ENCODE measurements around the gene PHLDB1. TPM values are rescaled to one million over a fixed set of nuclear protein-coding genes. Genes with fewer than 3 reads are reported as not detected.
"Not testable (repeated sequence)": the region's sequence is repeated elsewhere in the genome, so short reads cannot be mapped to it uniquely, and the experiment has no call there.

The PHLDB1 gene
- total RNA-seq, 1 donor from 2014 or later: 35.7 TPM

DNA sequence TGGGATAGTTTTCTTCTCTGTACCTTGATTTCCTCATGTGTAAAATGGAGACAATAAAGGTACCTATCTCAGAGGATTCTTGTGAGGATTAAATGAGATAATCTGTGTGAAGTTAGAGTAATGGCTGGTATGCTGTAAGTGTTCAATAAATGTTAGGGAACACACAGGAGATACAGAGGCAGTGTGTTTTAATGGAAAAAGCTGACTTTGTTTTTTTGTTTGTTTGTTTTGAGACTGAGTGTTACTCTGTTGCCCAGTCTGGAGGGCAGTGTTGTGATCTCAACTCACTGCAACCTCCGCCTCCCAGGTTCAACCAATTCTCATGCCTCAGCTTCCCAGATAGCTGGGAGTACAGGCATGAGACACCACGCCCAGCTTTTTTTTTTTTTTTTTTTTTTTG lies 37.7 kb upstream of the PHLDB1 start:
- Mint-ChIP-seq H3K27me3 (ENCODE audit: insufficient read depth, low read depth) (no peaks in the 10 kb centered on the region), H3K27ac (no peak overlapping the region), H3K4me1 (peaks cover 26% of the 10 kb centered on the region), H3K4me3 (no peak overlapping the region), H3K9me3 (no peaks in the 10 kb centered on the region), H3K36me3 (peaks cover 1% of the 10 kb centered on the region)
- Histone ChIP-seq H3K9me3 (ENCODE audit: low read depth) (no peaks in the 10 kb centered on the region), H3F3A (ENCODE audit: low read depth) (peaks cover 8% of the 10 kb centered on the region), H3K4me3 (no peak overlapping the region), H3K27me3 (no peaks in the 10 kb centered on the region), H3K36me3 (no peaks in the 10 kb centered on the region), H3K4me1 (peaks cover 14% of the 10 kb centered on the region), H4K20me1 (ENCODE audit: low read depth) (peaks cover 22% of the 10 kb centered on the region), H3K79me2 (ENCODE audit: low read depth) (peaks cover 24% of the 10 kb centered on the region), H2AFZ (replicated peaks) (no peak overlapping the region), H3K27ac (no peak overlapping the region), H3K9ac (no peak overlapping the region), H3K4me2 (no peak overlapping the region)
- TF ChIP-seq, protein P1, sequence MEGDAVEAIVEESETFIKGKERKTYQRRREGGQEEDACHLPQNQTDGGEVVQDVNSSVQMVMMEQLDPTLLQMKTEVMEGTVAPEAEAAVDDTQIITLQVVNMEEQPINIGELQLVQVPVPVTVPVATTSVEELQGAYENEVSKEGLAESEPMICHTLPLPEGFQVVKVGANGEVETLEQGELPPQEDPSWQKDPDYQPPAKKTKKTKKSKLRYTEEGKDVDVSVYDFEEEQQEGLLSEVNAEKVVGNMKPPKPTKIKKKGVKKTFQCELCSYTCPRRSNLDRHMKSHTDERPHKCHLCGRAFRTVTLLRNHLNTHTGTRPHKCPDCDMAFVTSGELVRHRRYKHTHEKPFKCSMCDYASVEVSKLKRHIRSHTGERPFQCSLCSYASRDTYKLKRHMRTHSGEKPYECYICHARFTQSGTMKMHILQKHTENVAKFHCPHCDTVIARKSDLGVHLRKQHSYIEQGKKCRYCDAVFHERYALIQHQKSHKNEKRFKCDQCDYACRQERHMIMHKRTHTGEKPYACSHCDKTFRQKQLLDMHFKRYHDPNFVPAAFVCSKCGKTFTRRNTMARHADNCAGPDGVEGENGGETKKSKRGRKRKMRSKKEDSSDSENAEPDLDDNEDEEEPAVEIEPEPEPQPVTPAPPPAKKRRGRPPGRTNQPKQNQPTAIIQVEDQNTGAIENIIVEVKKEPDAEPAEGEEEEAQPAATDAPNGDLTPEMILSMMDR (IDR thresholded peaks at IDR 0.05): no peak
- no peak for TF ChIP-seq EZH2phosphoT487 (IDR thresholded peaks at IDR 0.05)
- TF ChIP-seq EZH2 (IDR thresholded peaks at IDR 0.05): no peak
- DNase-seq (ENCODE audit: low spot score): no peak

DNA sequence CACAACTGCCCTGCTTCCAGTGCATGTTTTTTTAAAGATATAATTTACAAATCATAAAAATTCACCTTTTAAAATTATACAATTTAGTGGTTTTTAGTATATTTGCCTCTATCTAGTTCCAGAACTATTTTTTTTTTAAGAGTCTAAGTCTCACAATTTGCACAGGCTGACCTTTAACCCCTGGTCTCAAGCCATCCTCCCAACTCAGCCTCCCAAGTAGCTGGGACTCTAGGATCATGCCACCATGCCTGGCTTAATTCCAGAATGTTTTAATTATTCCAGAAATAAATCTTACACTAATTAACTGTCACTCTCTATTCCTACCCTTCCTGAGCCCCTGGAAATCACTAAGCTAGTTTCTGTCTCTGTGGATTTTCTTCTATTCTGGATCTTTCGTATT lies 36.6 kb upstream of the PHLDB1 start:
- peaks cover 36% of the 10 kb centered on the region for H3K79me2 ChIP-seq (ENCODE audit: low read depth)
- H3K4me2 ChIP-seq: no peak overlapping the region
- no peaks in the 10 kb centered on the region for H3K27me3 ChIP-seq
- Mint-ChIP-seq H3K9me3 (no peaks in the 10 kb centered on the region), H3K36me3 (peaks cover 1% of the 10 kb centered on the region), H3K4me3 (no peak overlapping the region), H3K27me3 (ENCODE audit: insufficient read depth, low read depth) (no peaks in the 10 kb centered on the region), H3K27ac (no peak overlapping the region), H3K4me1 (peaks cover 24% of the 10 kb centered on the region)
- H3K4me1 ChIP-seq: peaks cover 14% of the 10 kb centered on the region
- DNase-seq (ENCODE audit: low spot score): no peak
- peaks cover 8% of the 10 kb centered on the region for H3F3A ChIP-seq (ENCODE audit: low read depth)
- peaks cover 33% of the 10 kb centered on the region for H4K20me1 ChIP-seq (ENCODE audit: low read depth)
- H2AFZ ChIP-seq (replicated peaks): no peak overlapping the region
- no peak overlapping the region for H3K4me3 ChIP-seq
- H3K9ac ChIP-seq: no peak overlapping the region
- TF ChIP-seq, protein P1 (IDR thresholded peaks at IDR 0.05): no peak
- TF ChIP-seq EZH2phosphoT487 (IDR thresholded peaks at IDR 0.05) (no peak), EZH2 (IDR thresholded peaks at IDR 0.05) (no peak)
- no peaks in the 10 kb centered on the region for H3K9me3 ChIP-seq (ENCODE audit: low read depth)
- H3K36me3 ChIP-seq: no peaks in the 10 kb centered on the region
- no peak overlapping the region for H3K27ac ChIP-seq

GRCh38 chr11:118571701-118572060 lies 35.7 kb upstream of the PHLDB1 start:
- not testable (repeated sequence) for H3K27ac Mint-ChIP-seq
- peaks cover 44% of the 10 kb centered on the region for H3K79me2 ChIP-seq (ENCODE audit: low read depth)
- H2AFZ ChIP-seq (replicated peaks): peak overlapping the region; percentile 95

GRCh38 chr11:118572061-118572980 lies 35.1 kb upstream of the PHLDB1 start, which contains the start of gene ARCN1:
TSS of gene ARCN1 (plus strand) at chr11:118572409. CDS start at chr11:118572548, 139 bp downstream.
- no peaks in the 10 kb centered on the region for H3K9me3 Mint-ChIP-seq
- peak within 1 kb of the TSS; percentile 93 for H3K27ac ChIP-seq
- peaks cover 51% of the 10 kb centered on the region for H3K79me2 ChIP-seq (ENCODE audit: low read depth)

More at GRCh38 chr11:118571701-118572060, 35.7 kb upstream of the PHLDB1 start:
- not testable (repeated sequence) for H3K9me3 ChIP-seq (ENCODE audit: low read depth); H3K27me3 Mint-ChIP-seq (ENCODE audit: insufficient read depth, low read depth); H3K27ac ChIP-seq; H3K9ac ChIP-seq; H3K9me3 Mint-ChIP-seq; H3K27me3 ChIP-seq; H3K36me3 Mint-ChIP-seq; H3F3A ChIP-seq (ENCODE audit: low read depth); H3K36me3 ChIP-seq
- Histone ChIP-seq H3K4me1 (peaks cover 14% of the 10 kb centered on the region), H3K4me3 (peak overlapping the region; percentile 99), H4K20me1 (ENCODE audit: low read depth) (peaks cover 42% of the 10 kb centered on the region), H3K4me2 (peak overlapping the region; percentile 88)
- Mint-ChIP-seq H3K4me1 (peaks cover 23% of the 10 kb centered on the region), H3K4me3 (peak overlapping the region; percentile 97)
- DNase-seq (ENCODE audit: low spot score): peak; percentile 24

More at GRCh38 chr11:118572061-118572980, 35.1 kb upstream of the PHLDB1 start, which contains the start of gene ARCN1:
- peaks cover 47% of the 10 kb centered on the region for H4K20me1 ChIP-seq (ENCODE audit: low read depth)
- peak within 1 kb of the TSS; percentile 88 for H3K4me2 ChIP-seq
- peak within 1 kb of the TSS; percentile 97 for H2AFZ ChIP-seq (replicated peaks)
- H3K9ac ChIP-seq: peak within 1 kb of the TSS; percentile 89
- Mint-ChIP-seq H3K27me3 (ENCODE audit: insufficient read depth, low read depth) (no peaks in the 10 kb centered on the region), H3K4me3 (peak within 1 kb of the TSS; percentile 97), H3K4me1 (peaks cover 23% of the 10 kb centered on the region), H3K36me3 (peaks cover 1% of the 10 kb centered on the region), H3K27ac (peak within 1 kb of the TSS; percentile 89)
- peaks cover 5% of the 10 kb centered on the region for H3F3A ChIP-seq (ENCODE audit: low read depth)
- peak within 1 kb of the TSS; percentile 99 for H3K4me3 ChIP-seq
- H3K4me1 ChIP-seq: peaks cover 14% of the 10 kb centered on the region
- no peaks in the 10 kb centered on the region for H3K9me3 ChIP-seq (ENCODE audit: low read depth)
- H3K36me3 ChIP-seq: no peaks in the 10 kb centered on the region
- H3K27me3 ChIP-seq: no peaks in the 10 kb centered on the region
- TF ChIP-seq, protein P1 (IDR thresholded peaks at IDR 0.05): peak; percentile 7
- TF ChIP-seq EZH2phosphoT487 (IDR thresholded peaks at IDR 0.05): no peak
- TF ChIP-seq EZH2 (IDR thresholded peaks at IDR 0.05): peak; percentile 27
- DNase-seq (ENCODE audit: low spot score): peak; percentile 92

All from neural progenitor cell (in vitro differentiated cells).